ENCODE measurements around the gene CCL4.
"Not testable (repeated sequence)": the region's sequence is repeated elsewhere in the genome, so short reads cannot be mapped to it uniquely, and the experiment has no call there.

CCL4 gene

GRCh38 chr17:36088670-36089338 lies 14.8 kb upstream of the CCL4 start:
- no peak for DNase-seq

GRCh38 chr17:36089339-36089865 lies 14.2 kb upstream of the CCL4 start:
- DNase-seq = no peak

- no peak for DNase-seq
Measured at GRCh38 chr17:36089888-36090836, 13.5 kb upstream of the CCL4 start, which contains the start of gene CCL3. TSS of gene CCL3 (minus strand) at chr17:36090143. CDS start at chr17:36090058, 85 bp downstream.

- no peak for DNase-seq
Measured at GRCh38 chr17:36092230-36092629, 11.4 kb upstream of the CCL4 start.

- not testable (repeated sequence) for DNase-seq
Measured at GRCh38 chr17:36092715-36093114, 10.9 kb upstream of the CCL4 start.

- no peak for DNase-seq
Measured at GRCh38 chr17:36094232-36094631, 9.4 kb upstream of the CCL4 start.

GRCh38 chr17:36094746-36095145 lies 8.9 kb upstream of the CCL4 start:
- DNase-seq = no peak

- no peak for DNase-seq
Measured at GRCh38 chr17:36095992-36096391, 7.6 kb upstream of the CCL4 start.

GRCh38 chr17:36099004-36099403 lies 4.6 kb upstream of the CCL4 start:
- DNase-seq = not testable (repeated sequence)

GRCh38 chr17:36104246-36104645 lies 619 bp downstream of the CCL4 start:
- not testable (repeated sequence) for DNase-seq

GRCh38 chr17:36104701-36105181 lies 1.1 kb downstream of the CCL4 start:
- DNase-seq = no peak

- DNase-seq = no peak
Measured at GRCh38 chr17:36105781-36106492, 2.3 kb downstream of the CCL4 start.

GRCh38 chr17:36106493-36106835 lies 2.8 kb downstream of the CCL4 start:
- no peak for DNase-seq

GRCh38 chr17:36107660-36108059 lies 4.0 kb downstream of the CCL4 start:
- DNase-seq = no peak

GRCh38 chr17:36108265-36108664 lies 4.6 kb downstream of the CCL4 start:
- DNase-seq = not testable (repeated sequence)

- no peak for DNase-seq
Measured at GRCh38 chr17:36111068-36111490, 7.5 kb downstream of the CCL4 start.

- DNase-seq = no peak
Measured at GRCh38 chr17:36112572-36112971, 8.9 kb downstream of the CCL4 start.

GRCh38 chr17:36113131-36113530 lies 9.5 kb downstream of the CCL4 start:
- not testable (repeated sequence) for DNase-seq

GRCh38 chr17:36114971-36115648 lies 11.5 kb downstream of the CCL4 start:
- not testable (repeated sequence) for DNase-seq

GRCh38 chr17:36115649-36115977 lies 12.0 kb downstream of the CCL4 start:
- not testable (repeated sequence) for DNase-seq

GRCh38 chr17:36117505-36118382 lies 14.1 kb downstream of the CCL4 start:
- no peak for DNase-seq
